Measurements from ENCODE around the gene SERPINA10.

Gene SERPINA10

GRCh38 chr14:94322648-94323570 lies 29.8 kb upstream of the SERPINA10 start, which contains the start of gene SERPINA6:
Gene SERPINA6 (minus strand): TSS chr14:94323336. CDS start chr14:94314648, 8,688 bp downstream.
- H3K4me3 Mint-ChIP-seq = no peak within 1 kb of the TSS
- no peak for ATAC-seq (replicated peaks)
- no peaks in the 10 kb centered on the region for H3K4me1 Mint-ChIP-seq
- H3K27ac Mint-ChIP-seq = no peak within 1 kb of the TSS
- no peaks in the 10 kb centered on the region for H3K36me3 Mint-ChIP-seq
- DNase-seq = no peak
- peaks cover 6 to 18% of the 10 kb centered on the region in 2 donors for H3K27me3 Mint-ChIP-seq
- peaks cover 3 to 4% of the 10 kb centered on the region in 2 donors for H3K9me3 Mint-ChIP-seq

- DNase-seq = no peak
- H3K4me1 Mint-ChIP-seq = no peaks in the 10 kb centered on the region
- peaks cover 3 to 4% of the 10 kb centered on the region in 2 donors for H3K9me3 Mint-ChIP-seq
- no peak overlapping the region for H3K4me3 Mint-ChIP-seq
- no peaks in the 10 kb centered on the region for H3K36me3 Mint-ChIP-seq
- H3K27ac Mint-ChIP-seq = no peak overlapping the region
- ATAC-seq (replicated peaks) = no peak
- H3K27me3 Mint-ChIP-seq = peaks cover 6 to 13% of the 10 kb centered on the region in 2 donors
Observed at GRCh38 chr14:94321421-94322271, 28.6 kb upstream of the SERPINA10 start.

GRCh38 chr14:94320243-94320642 lies 27.2 kb upstream of the SERPINA10 start:
- Mint-ChIP-seq H3K9me3 (peaks cover 4 to 8% of the 10 kb centered on the region in 2 donors), H3K27ac (no peak overlapping the region), H3K4me3 (no peak overlapping the region), H3K4me1 (no peaks in the 10 kb centered on the region), H3K36me3 (no peaks in the 10 kb centered on the region), H3K27me3 (peaks cover 0 to 10% of the 10 kb centered on the region in 2 donors)
- no peak for DNase-seq
- no peak for ATAC-seq (replicated peaks)

GRCh38 chr14:94317259-94317658 lies 24.2 kb upstream of the SERPINA10 start:
- Mint-ChIP-seq H3K36me3 (no peaks in the 10 kb centered on the region), H3K27ac (no peak overlapping the region)

DNA sequence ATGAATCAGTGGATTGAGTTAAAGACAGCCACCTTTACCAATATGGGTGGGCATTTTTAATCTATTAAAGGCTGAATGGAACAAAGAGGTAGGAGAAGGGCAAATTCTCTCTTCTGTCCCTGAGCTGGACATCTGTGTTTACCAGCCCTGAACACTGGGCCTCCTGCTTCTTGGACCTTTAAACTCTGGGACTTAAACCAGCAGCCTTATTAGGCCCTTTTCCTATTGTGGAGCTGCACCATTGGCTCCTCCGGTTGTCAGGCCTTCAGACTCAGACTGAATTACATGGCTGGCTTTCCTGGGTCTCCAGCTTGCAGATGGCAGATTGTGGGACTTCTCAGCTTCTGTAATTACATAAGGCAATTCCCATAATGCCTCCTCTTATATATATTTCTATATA lies 23.6 kb upstream of the SERPINA10 start:
- H3K27ac Mint-ChIP-seq = no peak overlapping the region
- peaks cover 4 to 9% of the 10 kb centered on the region in 2 donors for H3K9me3 Mint-ChIP-seq
- H3K4me1 Mint-ChIP-seq = no peaks in the 10 kb centered on the region
- DNase-seq = no peak
- no peaks in the 10 kb centered on the region for H3K36me3 Mint-ChIP-seq
- no peak for ATAC-seq (replicated peaks)
- H3K27me3 Mint-ChIP-seq = peaks cover 0 to 8% of the 10 kb centered on the region in 2 donors
- no peak overlapping the region for H3K4me3 Mint-ChIP-seq

More at GRCh38 chr14:94317259-94317658, 24.2 kb upstream of the SERPINA10 start:
- Mint-ChIP-seq H3K4me1 (no peaks in the 10 kb centered on the region), H3K27me3 (peaks cover 0 to 10% of the 10 kb centered on the region in 2 donors), H3K9me3 (peaks cover 4 to 9% of the 10 kb centered on the region in 2 donors), H3K4me3 (no peak overlapping the region)
- DNase-seq (no peak), ATAC-seq (replicated peaks) (no peak)

GRCh38 chr14:94314890-94315289 lies 21.8 kb upstream of the SERPINA10 start:
- Mint-ChIP-seq H3K4me3 (no peak overlapping the region), H3K27me3 (no peaks in the 10 kb centered on the region), H3K27ac (no peak overlapping the region), H3K4me1 (no peaks in the 10 kb centered on the region), H3K36me3 (no peaks in the 10 kb centered on the region), H3K9me3 (peaks cover 4 to 9% of the 10 kb centered on the region in 2 donors)
- ATAC-seq (replicated peaks) = no peak
- no peak for DNase-seq

DNA sequence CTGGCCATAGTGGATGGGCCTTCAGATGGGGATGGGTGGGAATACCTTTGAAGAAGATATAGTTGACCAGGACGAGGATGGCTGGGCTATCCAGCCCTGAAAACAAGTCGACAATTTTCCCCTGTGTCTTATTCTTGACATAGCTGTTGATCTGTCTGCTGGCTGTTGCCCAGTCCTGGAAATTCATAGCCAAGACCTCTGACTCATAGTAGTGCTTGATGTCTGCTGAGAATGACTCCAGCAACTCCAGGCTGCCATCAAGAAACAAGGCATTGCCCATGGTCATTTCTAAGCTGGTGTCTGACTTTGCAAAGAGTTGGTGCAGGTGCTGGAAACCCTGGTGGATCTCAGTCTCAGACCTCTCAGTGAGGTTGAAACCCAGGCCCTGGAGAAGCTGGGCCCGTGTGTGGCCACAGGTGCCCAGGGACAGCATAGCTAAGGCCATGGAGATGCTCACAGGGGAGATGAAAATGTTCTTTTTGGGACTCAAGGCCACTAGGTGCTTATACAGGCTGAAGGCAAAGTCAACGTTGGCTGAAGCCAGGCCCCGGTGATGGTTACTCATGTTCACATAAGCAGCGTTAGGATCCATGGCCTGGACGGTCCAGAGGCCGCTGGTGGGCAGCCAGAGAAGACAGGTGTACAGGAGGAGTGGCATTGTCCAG lies 21.1 kb upstream of the SERPINA10 start:
- Mint-ChIP-seq H3K27me3 (no peaks in the 10 kb centered on the region), H3K27ac (no peak overlapping the region), H3K36me3 (no peaks in the 10 kb centered on the region), H3K9me3 (peaks cover 0 to 9% of the 10 kb centered on the region in 2 donors), H3K4me1 (no peaks in the 10 kb centered on the region), H3K4me3 (no peak overlapping the region)
- DNase-seq (no peak), ATAC-seq (replicated peaks) (no peak)

DNA sequence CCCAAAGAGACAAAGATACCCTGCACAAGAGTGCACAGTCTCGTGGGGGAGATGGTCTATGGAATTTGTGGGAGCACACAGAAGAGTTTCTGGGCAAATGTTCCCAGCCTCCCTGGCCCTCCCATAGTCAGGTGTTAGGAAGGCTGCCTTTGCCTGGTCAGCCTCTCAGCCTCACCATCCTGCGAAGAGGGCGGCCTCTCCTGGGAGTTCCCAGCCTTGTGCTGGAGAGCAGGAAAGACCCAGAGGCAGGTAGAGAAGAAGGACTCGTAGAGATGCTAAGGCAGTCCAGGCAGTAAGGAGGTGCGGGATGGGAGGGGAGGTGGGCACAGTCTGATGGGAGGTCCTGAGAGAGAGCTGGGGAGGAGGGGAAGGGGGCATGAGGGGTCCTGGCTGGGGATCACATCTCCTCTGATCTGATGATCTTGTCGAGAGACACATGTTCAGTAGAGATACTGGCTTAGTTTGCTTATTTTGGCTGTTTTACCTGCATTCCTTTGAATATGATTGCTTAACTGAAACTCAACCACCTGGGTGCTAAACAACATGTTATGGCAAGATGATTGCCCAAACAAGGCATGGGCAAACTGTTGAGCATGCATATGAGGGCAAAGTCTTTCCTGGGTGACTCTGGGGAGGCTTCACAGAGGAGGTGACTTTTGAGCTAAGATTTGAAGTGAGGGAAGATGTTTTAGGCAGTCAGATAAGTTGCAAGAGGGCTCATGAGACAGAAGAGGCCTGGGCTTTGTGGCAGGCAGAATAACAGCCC lies 19.6 kb upstream of the SERPINA10 start:
- Mint-ChIP-seq H3K27me3 (no peaks in the 10 kb centered on the region), H3K9me3 (peaks cover 12 to 15% of the 10 kb centered on the region in 2 donors), H3K4me3 (no peak overlapping the region), H3K36me3 (peaks cover 0 to 4% of the 10 kb centered on the region in 2 donors), H3K4me1 (no peaks in the 10 kb centered on the region), H3K27ac (no peak overlapping the region)
- ATAC-seq (replicated peaks) (no peak), DNase-seq (no peak)

GRCh38 chr14:94310248-94310647 lies 17.2 kb upstream of the SERPINA10 start:
- Mint-ChIP-seq H3K4me1 (no peaks in the 10 kb centered on the region), H3K9me3 (peaks cover 12 to 17% of the 10 kb centered on the region in 2 donors), H3K27me3 (no peaks in the 10 kb centered on the region), H3K36me3 (peaks cover 0 to 4% of the 10 kb centered on the region in 2 donors), H3K27ac (no peak overlapping the region), H3K4me3 (no peak overlapping the region)
- ATAC-seq (replicated peaks) (no peak), DNase-seq (no peak)

GRCh38 chr14:94309721-94310120 lies 16.7 kb upstream of the SERPINA10 start:
- Mint-ChIP-seq H3K4me1 (no peaks in the 10 kb centered on the region), H3K36me3 (peaks cover 0 to 4% of the 10 kb centered on the region in 2 donors), H3K27me3 (no peaks in the 10 kb centered on the region), H3K9me3 (peaks cover 12 to 17% of the 10 kb centered on the region in 2 donors), H3K27ac (no peak overlapping the region), H3K4me3 (no peak overlapping the region)
- no peak for ATAC-seq (replicated peaks)
- DNase-seq = no peak

- H3K27ac Mint-ChIP-seq = no peak overlapping the region
- H3K27me3 Mint-ChIP-seq = no peaks in the 10 kb centered on the region
- H3K36me3 Mint-ChIP-seq = peaks cover 0 to 4% of the 10 kb centered on the region in 2 donors
- no peaks in the 10 kb centered on the region for H3K4me1 Mint-ChIP-seq
- DNase-seq (no peak), ATAC-seq (replicated peaks) (no peak)
- H3K9me3 Mint-ChIP-seq = peaks cover 12 to 15% of the 10 kb centered on the region in 2 donors
- H3K4me3 Mint-ChIP-seq = no peak overlapping the region
Observed at GRCh38 chr14:94307410-94307992, 14.4 kb upstream of the SERPINA10 start.

GRCh38 chr14:94306047-94306978 lies 13.2 kb upstream of the SERPINA10 start:
- Mint-ChIP-seq H3K9me3 (peaks cover 12 to 15% of the 10 kb centered on the region in 2 donors), H3K36me3 (peaks cover 0 to 4% of the 10 kb centered on the region in 2 donors), H3K27ac (no peak overlapping the region), H3K27me3 (no peaks in the 10 kb centered on the region), H3K4me3 (no peak overlapping the region), H3K4me1 (no peaks in the 10 kb centered on the region)
- ATAC-seq (replicated peaks) (no peak), DNase-seq (no peak)
